Activated T-cell treated with anti-CD3 and anti-CD28 coated beads, Interleukin-2, amount 50 U/mL, for 4 hours (primary cell): ENCODE data around the gene KCNMB4. TPM values are rescaled to one million over a fixed set of nuclear protein-coding genes. Genes with fewer than 3 reads are reported as not detected.

ENCODE experiments used
- ATAC-seq, 2 donors: fragments of 200-7000 bp; cut with Tn5 transposase; one replicate each; pipeline ENCODE4 v1.10.0; 2021
- DNase-seq: peaks from one replicate; pipeline ENCODE4 v3.0.0-alpha.2; 2020
- H3K27me3 Mint-ChIP-seq: one replicate; pipeline ENCODE4 v1.8.0; 2021; ENCODE audit warnings: low read depth, mixed read lengths
- H3K36me3 Mint-ChIP-seq: one replicate; pipeline ENCODE4 v1.8.0; 2022; ENCODE audit warnings: mixed read lengths; ENCODE audit not compliant: insufficient read depth
- H3K4me1 Mint-ChIP-seq: one replicate; pipeline ENCODE4 v1.8.0; 2021; ENCODE audit warnings: low read depth, mixed read lengths
- H3K4me3 Mint-ChIP-seq: one replicate; pipeline ENCODE4 v1.8.0; 2021; ENCODE audit warnings: mild to moderate bottlenecking, moderate library complexity, mixed read lengths
- H3K9me3 Mint-ChIP-seq: one replicate; pipeline ENCODE4 v1.8.0; 2021; ENCODE audit warnings: mixed read lengths
- total RNA-seq, 3 donors: library from RNA; stranded (reverse); gene quantifications; one replicate each; pipeline ENCODE4 v1.2.1, GENCODE V29; 2021

The KCNMB4 gene
- total RNA-seq, 3 donors from 2014 or later, result 0.05 to 0.38 (median 0.34) TPM

GRCh38 chr12:70443062-70443673 lies 77.1 kb downstream of the KCNMB4 start:
- Mint-ChIP-seq H3K27me3 (peaks cover 5% of the 10 kb centered on the region), H3K9me3 (no peaks in the 10 kb centered on the region), H3K36me3 (no peaks in the 10 kb centered on the region), H3K4me3 (no peak overlapping the region), H3K4me1 (no peaks in the 10 kb centered on the region)
- DNase-seq (no peak), ATAC-seq (no peak)

GRCh38 chr12:70444903-70445302 lies 78.8 kb downstream of the KCNMB4 start:
- no peak overlapping the region for H3K4me3 Mint-ChIP-seq
- no peaks in the 10 kb centered on the region for H3K36me3 Mint-ChIP-seq
- peaks cover 7% of the 10 kb centered on the region for H3K9me3 Mint-ChIP-seq
- peaks cover 5% of the 10 kb centered on the region for H3K27me3 Mint-ChIP-seq
- ATAC-seq, result no peak
- H3K4me1 Mint-ChIP-seq, result no peaks in the 10 kb centered on the region
- DNase-seq, result no peak

GRCh38 chr12:70448371-70448770 lies 82.3 kb downstream of the KCNMB4 start:
- Mint-ChIP-seq H3K4me1 (no peaks in the 10 kb centered on the region), H3K27me3 (no peaks in the 10 kb centered on the region), H3K4me3 (no peak overlapping the region), H3K36me3 (no peaks in the 10 kb centered on the region), H3K9me3 (peaks cover 11% of the 10 kb centered on the region)
- DNase-seq (no peak), ATAC-seq (no peak)

GRCh38 chr12:70449074-70449752 lies 83.1 kb downstream of the KCNMB4 start:
- DNase-seq (no peak), ATAC-seq (no peak)
- Mint-ChIP-seq H3K4me3 (no peak overlapping the region), H3K27me3 (no peaks in the 10 kb centered on the region), H3K36me3 (no peaks in the 10 kb centered on the region), H3K9me3 (peaks cover 11% of the 10 kb centered on the region), H3K4me1 (no peaks in the 10 kb centered on the region)

- DNase-seq (no peak), ATAC-seq (no peak)
- Mint-ChIP-seq H3K9me3 (peaks cover 11% of the 10 kb centered on the region), H3K36me3 (no peaks in the 10 kb centered on the region), H3K4me3 (no peak overlapping the region), H3K27me3 (peaks cover 2% of the 10 kb centered on the region), H3K4me1 (no peaks in the 10 kb centered on the region)
Measured at GRCh38 chr12:70449753-70450341, 83.8 kb downstream of the KCNMB4 start.

- DNase-seq (no peak), ATAC-seq (no peak)
- Mint-ChIP-seq H3K36me3 (no peaks in the 10 kb centered on the region), H3K27me3 (peaks cover 4% of the 10 kb centered on the region), H3K4me1 (no peaks in the 10 kb centered on the region), H3K4me3 (no peak overlapping the region), H3K9me3 (peaks cover 11% of the 10 kb centered on the region)
Measured at GRCh38 chr12:70451528-70451927, 85.4 kb downstream of the KCNMB4 start.

GRCh38 chr12:70456953-70457352 lies 90.9 kb downstream of the KCNMB4 start:
- Mint-ChIP-seq H3K4me1 (no peaks in the 10 kb centered on the region), H3K9me3 (peaks cover 4% of the 10 kb centered on the region), H3K36me3 (no peaks in the 10 kb centered on the region), H3K27me3 (peaks cover 4% of the 10 kb centered on the region), H3K4me3 (no peak overlapping the region)
- ATAC-seq (no peak), DNase-seq (no peak)

- ATAC-seq (no peak), DNase-seq (no peak)
- peaks cover 1% of the 10 kb centered on the region for H3K27me3 Mint-ChIP-seq
- no peak overlapping the region for H3K4me3 Mint-ChIP-seq
- H3K36me3 Mint-ChIP-seq, result no peaks in the 10 kb centered on the region
- H3K4me1 Mint-ChIP-seq, result no peaks in the 10 kb centered on the region
- peaks cover 13% of the 10 kb centered on the region for H3K9me3 Mint-ChIP-seq
Measured at GRCh38 chr12:70459786-70460185, 93.7 kb downstream of the KCNMB4 start.

GRCh38 chr12:70463997-70464396 lies 97.9 kb downstream of the KCNMB4 start:
- Mint-ChIP-seq H3K36me3 (no peaks in the 10 kb centered on the region), H3K4me3 (no peak overlapping the region), H3K9me3 (peaks cover 13% of the 10 kb centered on the region), H3K27me3 (no peaks in the 10 kb centered on the region), H3K4me1 (no peaks in the 10 kb centered on the region)
- no peak for DNase-seq
- ATAC-seq, result no peak

GRCh38 chr12:70466753-70467152 lies 100.7 kb downstream of the KCNMB4 start:
- no peak for ATAC-seq
- no peak for DNase-seq
- peaks cover 9% of the 10 kb centered on the region for H3K9me3 Mint-ChIP-seq
- no peaks in the 10 kb centered on the region for H3K27me3 Mint-ChIP-seq
- H3K4me3 Mint-ChIP-seq, result no peak overlapping the region
- no peaks in the 10 kb centered on the region for H3K36me3 Mint-ChIP-seq
- H3K4me1 Mint-ChIP-seq, result no peaks in the 10 kb centered on the region

- DNase-seq (no peak), ATAC-seq (no peak)
- Mint-ChIP-seq H3K27me3 (no peaks in the 10 kb centered on the region), H3K36me3 (no peaks in the 10 kb centered on the region), H3K4me1 (no peaks in the 10 kb centered on the region), H3K9me3 (peaks cover 9% of the 10 kb centered on the region), H3K4me3 (no peak overlapping the region)
Measured at GRCh38 chr12:70467476-70467875, 101.4 kb downstream of the KCNMB4 start.

GRCh38 chr12:70467918-70468733 lies 102.0 kb downstream of the KCNMB4 start:
- H3K27me3 Mint-ChIP-seq, result peaks cover 3% of the 10 kb centered on the region
- H3K36me3 Mint-ChIP-seq, result no peaks in the 10 kb centered on the region
- no peak overlapping the region for H3K4me3 Mint-ChIP-seq
- DNase-seq (no peak), ATAC-seq (no peak)
- H3K9me3 Mint-ChIP-seq, result peaks cover 9% of the 10 kb centered on the region
- no peaks in the 10 kb centered on the region for H3K4me1 Mint-ChIP-seq

GRCh38 chr12:70468741-70469140 lies 102.7 kb downstream of the KCNMB4 start:
- no peak for DNase-seq
- no peak for ATAC-seq
- H3K4me1 Mint-ChIP-seq, result no peaks in the 10 kb centered on the region
- no peaks in the 10 kb centered on the region for H3K36me3 Mint-ChIP-seq
- H3K9me3 Mint-ChIP-seq, result peaks cover 9% of the 10 kb centered on the region
- peaks cover 3% of the 10 kb centered on the region for H3K27me3 Mint-ChIP-seq
- H3K4me3 Mint-ChIP-seq, result no peak overlapping the region

GRCh38 chr12:70469221-70469820 lies 103.2 kb downstream of the KCNMB4 start:
- ATAC-seq (no peak), DNase-seq (no peak)
- Mint-ChIP-seq H3K4me3 (no peak overlapping the region), H3K36me3 (no peaks in the 10 kb centered on the region), H3K4me1 (no peaks in the 10 kb centered on the region), H3K27me3 (peaks cover 3% of the 10 kb centered on the region), H3K9me3 (peaks cover 4% of the 10 kb centered on the region)
